WTC11 (cell line): ENCODE measurements around the gene TXNL4A. TPM values are rescaled to one million over a fixed set of nuclear protein-coding genes. Genes with fewer than 3 reads are reported as not detected.

Source experiments
- ATAC-seq: fragments of 200-7000 bp; cut with Tn5 transposase; 2 replicates; pipeline ENCODE4 v1.10.0; 2021; ENCODE audit warnings: mild to moderate bottlenecking, moderate library complexity
- CTCF ChIA-PET: fragments of 300-600 bp; sonication (Branson Sonifier 250); formaldehyde crosslinking; loops from one replicate; lab custom pipeline; 2021; ENCODE audit warnings: antibody characterized with exemption; lab: Charles Lee
- POLR2A ChIA-PET: fragments of 350-600 bp; sonication (Branson Sonifier 250); formaldehyde crosslinking; loops from one replicate; lab custom pipeline; 2021; ENCODE audit warnings: antibody characterized with exemption; lab: Charles Lee
- DNase-seq: peaks from one replicate; pipeline ENCODE4 v3.0.0; 2021; ENCODE audit warnings: low spot score
- H3K27ac Mint-ChIP-seq: 2 replicates; pipeline ENCODE4 v1.8.0; 2021; ENCODE audit warnings: mixed read lengths
- H3K27me3 Mint-ChIP-seq: 2 replicates; pipeline ENCODE4 v1.8.0; 2021; ENCODE audit warnings: low read depth, mild to moderate bottlenecking, moderate library complexity, mixed read lengths
- H3K36me3 Mint-ChIP-seq: 2 replicates; pipeline ENCODE4 v1.8.0; 2021; ENCODE audit warnings: mixed read lengths
- H3K4me1 Mint-ChIP-seq: 2 replicates; pipeline ENCODE4 v1.8.0; 2022; ENCODE audit warnings: mixed read lengths
- H3K4me3 Mint-ChIP-seq: 2 replicates; pipeline ENCODE4 v1.8.0; 2021; ENCODE audit warnings: mild to moderate bottlenecking, moderate library complexity, mixed read lengths
- H3K9me3 Mint-ChIP-seq: 2 replicates; pipeline ENCODE4 v1.8.0; 2021; ENCODE audit warnings: mixed read lengths
- CREM ChIP-seq: sonication (generic); formaldehyde crosslinking; IDR thresholded peaks from 2 replicates; pipeline ENCODE4 v1.8.1; 2022; ENCODE audit warnings: mild to moderate bottlenecking, missing genetic modification reagents, moderate library complexity
- EMX1 ChIP-seq: fragments of 250-450 bp; sonication (Bioruptor Pico); IDR thresholded peaks from 2 replicates; pipeline ENCODE4 v1.8.0; 2021; ENCODE audit warnings: mild to moderate bottlenecking
- ESRRA ChIP-seq: sonication (generic); formaldehyde crosslinking; IDR thresholded peaks from 2 replicates; pipeline ENCODE4 v1.8.1; 2022; ENCODE audit warnings: mild to moderate bottlenecking, missing genetic modification reagents, borderline replicate concordance
- MXD4 ChIP-seq: fragments of 250-450 bp; sonication (Bioruptor Pico); IDR thresholded peaks from 2 replicates; pipeline ENCODE4 v1.8.0; 2021; ENCODE audit warnings: mild to moderate bottlenecking, moderate library complexity, borderline replicate concordance
- OVOL2 ChIP-seq: fragments of 250-450 bp; sonication (Bioruptor Pico); IDR thresholded peaks from 2 replicates; pipeline ENCODE4 v1.9.0; 2021; ENCODE audit warnings: mild to moderate bottlenecking, borderline replicate concordance
- SMAD3 ChIP-seq: sonication (generic); formaldehyde crosslinking; IDR thresholded peaks from 2 replicates; pipeline ENCODE4 v1.8.0; 2022; ENCODE audit warnings: missing genetic modification reagents, mild to moderate bottlenecking, borderline replicate concordance
- TCF7 ChIP-seq: sonication (generic); formaldehyde crosslinking; IDR thresholded peaks from 2 replicates; pipeline ENCODE4 v1.8.0; 2022; ENCODE audit warnings: mild to moderate bottlenecking, low read depth, missing genetic modification reagents, moderate library complexity
- TEAD1 ChIP-seq: sonication (generic); formaldehyde crosslinking; IDR thresholded peaks from 2 replicates; pipeline ENCODE4 v1.8.0; 2022; ENCODE audit warnings: mild to moderate bottlenecking, missing genetic modification reagents
- TEAD4 ChIP-seq: sonication (generic); formaldehyde crosslinking; IDR thresholded peaks from 2 replicates; pipeline ENCODE4 v1.8.0; 2022; ENCODE audit warnings: mild to moderate bottlenecking, missing genetic modification reagents
- TP53 ChIP-seq: sonication (generic); formaldehyde crosslinking; IDR thresholded peaks from 2 replicates; pipeline ENCODE4 v1.8.1; 2023; ENCODE audit warnings: mild to moderate bottlenecking, missing genetic modification reagents
- ZNF219 ChIP-seq: sonication (generic); formaldehyde crosslinking; IDR thresholded peaks from 2 replicates; pipeline ENCODE4 v1.8.0; 2023; ENCODE audit warnings: missing genetic modification reagents, mild to moderate bottlenecking, borderline replicate concordance
- ZNF416 ChIP-seq: fragments of 250-450 bp; sonication (Bioruptor Pico); IDR thresholded peaks from 2 replicates; pipeline ENCODE4 v1.9.0; 2021; ENCODE audit warnings: mild to moderate bottlenecking, inconsistent platforms
- ZNF671 ChIP-seq: fragments of 250-450 bp; sonication (Bioruptor Pico); IDR thresholded peaks from 2 replicates; pipeline ENCODE4 v1.8.0; 2021; ENCODE audit warnings: mild to moderate bottlenecking
- total RNA-seq: library from RNA; stranded (reverse); gene quantifications from 3 replicates; pipeline ENCODE4 v1.2.3, GENCODE V29; 2021
- TF ChIP-seq, protein P1 (sequence below): sonication (generic); formaldehyde crosslinking; IDR thresholded peaks from 2 replicates; pipeline ENCODE4 v1.8.0; 2023; ENCODE audit warnings: mild to moderate bottlenecking, missing genetic modification reagents
- TF ChIP-seq, protein P2 (sequence below): sonication (generic); formaldehyde crosslinking; IDR thresholded peaks from 2 replicates; pipeline ENCODE4 v1.8.1; 2022; ENCODE audit warnings: low read depth, mild to moderate bottlenecking, moderate library complexity, missing genetic modification reagents, borderline replicate concordance
- TF ChIP-seq, protein P3 (sequence below): sonication (generic); formaldehyde crosslinking; IDR thresholded peaks from 2 replicates; pipeline ENCODE4 v1.8.1; 2022; ENCODE audit warnings: mild to moderate bottlenecking, missing genetic modification reagents, moderate library complexity, borderline replicate concordance
- TF ChIP-seq, protein P4 (sequence below): sonication (generic); formaldehyde crosslinking; IDR thresholded peaks from 2 replicates; pipeline ENCODE4 v1.8.1; 2023; ENCODE audit warnings: mild to moderate bottlenecking, missing genetic modification reagents
- TF ChIP-seq, protein P5 (sequence below): sonication (generic); formaldehyde crosslinking; IDR thresholded peaks from 2 replicates; pipeline ENCODE4 v1.8.1; 2023; ENCODE audit warnings: mild to moderate bottlenecking, missing genetic modification reagents, moderate library complexity
- TF ChIP-seq, protein P6 (sequence below): fragments of 250-450 bp; sonication (Bioruptor Pico); conservative IDR thresholded peaks from 2 replicates; pipeline ENCODE4 v1.9.0; 2021; ENCODE audit warnings: mild to moderate bottlenecking
- TF ChIP-seq, protein P7 (sequence below): sonication (generic); formaldehyde crosslinking; IDR thresholded peaks from 2 replicates; pipeline ENCODE4 v1.8.1; 2022; ENCODE audit warnings: low read depth, missing genetic modification reagents, borderline replicate concordance

TXNL4A gene
- total RNA-seq, 1 experiment from 2014 or later = 157 TPM

DNA sequence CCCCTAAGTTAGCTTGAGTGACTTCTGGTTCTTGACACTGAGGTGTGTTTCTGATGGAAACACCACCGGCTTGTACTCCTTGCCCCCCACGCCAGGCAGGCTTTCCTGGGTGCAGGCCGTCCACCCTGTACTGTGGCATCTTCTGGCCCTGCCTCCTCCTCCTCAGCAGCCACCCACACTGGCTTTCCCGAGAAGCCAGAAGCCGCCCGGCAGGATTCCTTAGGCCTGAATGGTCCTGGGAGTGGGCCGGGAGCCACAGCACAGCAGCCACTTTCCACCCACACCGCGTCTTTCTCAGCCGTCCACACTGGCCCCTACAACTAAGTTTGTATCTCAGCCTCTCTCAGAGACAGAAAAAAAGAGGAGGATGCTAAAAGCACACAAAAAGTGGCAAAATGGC, 26.1 kb downstream of the TXNL4A start:
- H3K4me3 Mint-ChIP-seq = no peak overlapping the region

DNA sequence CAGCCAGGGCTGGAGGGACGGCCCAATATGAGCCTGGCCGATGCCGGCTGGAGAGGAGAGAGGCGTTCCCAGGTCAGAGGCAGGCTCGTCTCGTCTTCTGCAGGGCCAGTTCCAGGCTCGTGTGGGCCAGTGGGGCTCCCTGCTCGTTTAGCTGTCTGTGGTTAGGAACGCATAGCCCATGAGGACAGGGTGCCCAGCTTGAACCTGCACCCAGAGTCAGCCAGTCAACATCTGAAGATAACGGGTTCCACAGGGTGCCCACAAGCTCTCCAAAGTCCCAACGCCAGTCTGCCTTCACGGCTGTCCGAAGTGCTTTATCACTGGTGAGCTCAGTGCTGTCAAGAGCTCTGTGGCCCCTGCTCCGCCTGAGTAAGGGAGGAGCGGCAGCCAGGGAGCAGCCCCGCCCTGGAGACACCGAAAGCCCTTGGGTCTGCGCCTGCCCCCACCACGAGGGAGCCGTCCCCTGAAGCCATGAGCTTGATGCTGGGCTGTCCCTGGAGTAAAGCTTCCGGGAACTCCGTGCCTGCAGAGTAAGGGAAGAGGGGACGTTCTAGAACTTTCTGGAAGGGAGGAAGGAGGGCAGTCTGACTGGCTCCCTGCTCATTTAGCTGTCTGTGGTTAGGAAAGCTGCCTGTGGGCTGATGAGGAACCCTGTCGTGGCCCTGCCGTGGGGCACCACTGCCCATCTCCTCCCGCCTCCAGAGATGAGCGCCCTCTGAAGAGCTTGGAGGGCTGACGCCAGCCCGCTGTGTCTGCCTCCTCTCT, 26.7 kb downstream of the TXNL4A start:
- H3K4me3 Mint-ChIP-seq = no peak overlapping the region
- CTCF ChIA-PET = interaction anchor here (0.8 to 1.6 kb wide), 5 partner anchors 9 to 105 kb away, joined by 3 to 7 read pairs (median 4); partner anchors contain the start of gene SLC66A2
- peaks cover 38% of the 10 kb centered on the region for H3K4me1 Mint-ChIP-seq
- POLR2A ChIA-PET = no interaction called here
- DNase-seq (no peak), ATAC-seq (no peak)
- peaks cover 80% of the 10 kb centered on the region for H3K27me3 Mint-ChIP-seq
- H3K9me3 Mint-ChIP-seq = no peaks in the 10 kb centered on the region
- no peaks in the 10 kb centered on the region for H3K36me3 Mint-ChIP-seq
- no peak overlapping the region for H3K27ac Mint-ChIP-seq
- TF ChIP-seq TCF7 (CRISPR knock-in tag) = no peak
- no peak for TF ChIP-seq CREM (CRISPR knock-in tag)
- TF ChIP-seq ZNF416 (CRISPR knock-in tag) = no peak
- TF ChIP-seq SMAD3 = no peak
- no peak for TF ChIP-seq ZNF219 (CRISPR knock-in tag)
- TF ChIP-seq, protein P1, sequence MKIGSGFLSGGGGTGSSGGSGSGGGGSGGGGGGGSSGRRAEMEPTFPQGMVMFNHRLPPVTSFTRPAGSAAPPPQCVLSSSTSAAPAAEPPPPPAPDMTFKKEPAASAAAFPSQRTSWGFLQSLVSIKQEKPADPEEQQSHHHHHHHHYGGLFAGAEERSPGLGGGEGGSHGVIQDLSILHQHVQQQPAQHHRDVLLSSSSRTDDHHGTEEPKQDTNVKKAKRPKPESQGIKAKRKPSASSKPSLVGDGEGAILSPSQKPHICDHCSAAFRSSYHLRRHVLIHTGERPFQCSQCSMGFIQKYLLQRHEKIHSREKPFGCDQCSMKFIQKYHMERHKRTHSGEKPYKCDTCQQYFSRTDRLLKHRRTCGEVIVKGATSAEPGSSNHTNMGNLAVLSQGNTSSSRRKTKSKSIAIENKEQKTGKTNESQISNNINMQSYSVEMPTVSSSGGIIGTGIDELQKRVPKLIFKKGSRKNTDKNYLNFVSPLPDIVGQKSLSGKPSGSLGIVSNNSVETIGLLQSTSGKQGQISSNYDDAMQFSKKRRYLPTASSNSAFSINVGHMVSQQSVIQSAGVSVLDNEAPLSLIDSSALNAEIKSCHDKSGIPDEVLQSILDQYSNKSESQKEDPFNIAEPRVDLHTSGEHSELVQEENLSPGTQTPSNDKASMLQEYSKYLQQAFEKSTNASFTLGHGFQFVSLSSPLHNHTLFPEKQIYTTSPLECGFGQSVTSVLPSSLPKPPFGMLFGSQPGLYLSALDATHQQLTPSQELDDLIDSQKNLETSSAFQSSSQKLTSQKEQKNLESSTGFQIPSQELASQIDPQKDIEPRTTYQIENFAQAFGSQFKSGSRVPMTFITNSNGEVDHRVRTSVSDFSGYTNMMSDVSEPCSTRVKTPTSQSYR = no peak
- TF ChIP-seq TEAD4 (CRISPR knock-in tag) = no peak
- TF ChIP-seq ESRRA = no peak

More for the DNA sequence above, 26.1 kb downstream of the TXNL4A start:
- no peak for DNase-seq
- peaks cover 38% of the 10 kb centered on the region for H3K4me1 Mint-ChIP-seq
- TF ChIP-seq, protein P2, sequence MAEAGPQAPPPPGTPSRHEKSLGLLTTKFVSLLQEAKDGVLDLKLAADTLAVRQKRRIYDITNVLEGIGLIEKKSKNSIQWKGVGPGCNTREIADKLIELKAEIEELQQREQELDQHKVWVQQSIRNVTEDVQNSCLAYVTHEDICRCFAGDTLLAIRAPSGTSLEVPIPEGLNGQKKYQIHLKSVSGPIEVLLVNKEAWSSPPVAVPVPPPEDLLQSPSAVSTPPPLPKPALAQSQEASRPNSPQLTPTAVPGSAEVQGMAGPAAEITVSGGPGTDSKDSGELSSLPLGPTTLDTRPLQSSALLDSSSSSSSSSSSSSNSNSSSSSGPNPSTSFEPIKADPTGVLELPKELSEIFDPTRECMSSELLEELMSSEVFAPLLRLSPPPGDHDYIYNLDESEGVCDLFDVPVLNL (CRISPR knock-in tag) = no peak
- no peak for TF ChIP-seq EMX1 (CRISPR knock-in tag)
- no peak for TF ChIP-seq CREM (CRISPR knock-in tag)
- TF ChIP-seq, protein P3, sequence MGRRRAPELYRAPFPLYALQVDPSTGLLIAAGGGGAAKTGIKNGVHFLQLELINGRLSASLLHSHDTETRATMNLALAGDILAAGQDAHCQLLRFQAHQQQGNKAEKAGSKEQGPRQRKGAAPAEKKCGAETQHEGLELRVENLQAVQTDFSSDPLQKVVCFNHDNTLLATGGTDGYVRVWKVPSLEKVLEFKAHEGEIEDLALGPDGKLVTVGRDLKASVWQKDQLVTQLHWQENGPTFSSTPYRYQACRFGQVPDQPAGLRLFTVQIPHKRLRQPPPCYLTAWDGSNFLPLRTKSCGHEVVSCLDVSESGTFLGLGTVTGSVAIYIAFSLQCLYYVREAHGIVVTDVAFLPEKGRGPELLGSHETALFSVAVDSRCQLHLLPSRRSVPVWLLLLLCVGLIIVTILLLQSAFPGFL (CRISPR knock-in tag) = no peak
- TF ChIP-seq ZNF671 = no peak
- TF ChIP-seq, protein P4, sequence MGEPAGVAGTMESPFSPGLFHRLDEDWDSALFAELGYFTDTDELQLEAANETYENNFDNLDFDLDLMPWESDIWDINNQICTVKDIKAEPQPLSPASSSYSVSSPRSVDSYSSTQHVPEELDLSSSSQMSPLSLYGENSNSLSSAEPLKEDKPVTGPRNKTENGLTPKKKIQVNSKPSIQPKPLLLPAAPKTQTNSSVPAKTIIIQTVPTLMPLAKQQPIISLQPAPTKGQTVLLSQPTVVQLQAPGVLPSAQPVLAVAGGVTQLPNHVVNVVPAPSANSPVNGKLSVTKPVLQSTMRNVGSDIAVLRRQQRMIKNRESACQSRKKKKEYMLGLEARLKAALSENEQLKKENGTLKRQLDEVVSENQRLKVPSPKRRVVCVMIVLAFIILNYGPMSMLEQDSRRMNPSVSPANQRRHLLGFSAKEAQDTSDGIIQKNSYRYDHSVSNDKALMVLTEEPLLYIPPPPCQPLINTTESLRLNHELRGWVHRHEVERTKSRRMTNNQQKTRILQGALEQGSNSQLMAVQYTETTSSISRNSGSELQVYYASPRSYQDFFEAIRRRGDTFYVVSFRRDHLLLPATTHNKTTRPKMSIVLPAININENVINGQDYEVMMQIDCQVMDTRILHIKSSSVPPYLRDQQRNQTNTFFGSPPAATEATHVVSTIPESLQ (CRISPR knock-in tag) = no peak
- TF ChIP-seq MXD4 (CRISPR knock-in tag) = no peak
- no peak for TF ChIP-seq SMAD3
- TF ChIP-seq, protein P5, sequence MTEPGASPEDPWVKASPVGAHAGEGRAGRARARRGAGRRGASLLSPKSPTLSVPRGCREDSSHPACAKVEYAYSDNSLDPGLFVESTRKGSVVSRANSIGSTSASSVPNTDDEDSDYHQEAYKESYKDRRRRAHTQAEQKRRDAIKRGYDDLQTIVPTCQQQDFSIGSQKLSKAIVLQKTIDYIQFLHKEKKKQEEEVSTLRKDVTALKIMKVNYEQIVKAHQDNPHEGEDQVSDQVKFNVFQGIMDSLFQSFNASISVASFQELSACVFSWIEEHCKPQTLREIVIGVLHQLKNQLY (CRISPR knock-in tag) = no peak
- TF ChIP-seq, protein P6, sequence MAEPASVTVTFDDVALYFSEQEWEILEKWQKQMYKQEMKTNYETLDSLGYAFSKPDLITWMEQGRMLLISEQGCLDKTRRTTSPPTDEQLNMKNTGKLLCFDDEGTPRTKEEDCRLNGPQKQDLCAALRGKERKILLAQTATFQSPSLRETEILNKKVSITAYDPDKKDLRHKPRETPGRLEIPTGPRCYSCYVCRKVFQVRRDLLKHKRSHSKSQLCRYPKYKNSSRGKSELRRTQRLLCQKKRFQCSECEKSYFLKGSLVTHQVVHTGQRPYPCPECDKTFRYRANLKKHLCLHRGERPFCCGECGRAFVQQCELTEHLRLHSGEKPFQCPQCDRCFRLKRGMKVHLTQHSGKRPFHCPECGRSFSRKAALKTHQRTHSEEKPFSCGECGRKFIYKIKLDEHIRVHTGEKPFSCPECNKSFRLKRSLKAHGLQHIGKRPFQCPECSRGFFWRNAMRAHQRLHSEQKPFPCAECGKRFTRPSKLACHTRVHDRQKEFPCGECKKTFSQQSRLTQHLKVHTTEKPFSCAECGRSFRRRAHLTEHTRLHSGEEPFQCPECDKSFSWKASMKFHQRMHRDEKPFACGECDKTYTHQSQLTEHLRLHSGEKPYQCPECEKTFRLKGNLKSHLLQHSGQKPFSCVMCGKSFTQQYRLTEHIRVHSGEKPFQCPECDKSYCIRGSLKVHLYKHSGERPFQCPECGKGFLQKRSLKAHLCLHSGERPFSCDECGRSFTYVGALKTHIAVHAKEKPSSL (CRISPR knock-in tag) = no peak
- TF ChIP-seq TCF7 (CRISPR knock-in tag) = no peak
- TF ChIP-seq OVOL2 (CRISPR knock-in tag) = no peak
- TF ChIP-seq TEAD1 (CRISPR knock-in tag) = no peak
- TF ChIP-seq TP53 (CRISPR knock-in tag) = no peak
- TF ChIP-seq, protein P7, sequence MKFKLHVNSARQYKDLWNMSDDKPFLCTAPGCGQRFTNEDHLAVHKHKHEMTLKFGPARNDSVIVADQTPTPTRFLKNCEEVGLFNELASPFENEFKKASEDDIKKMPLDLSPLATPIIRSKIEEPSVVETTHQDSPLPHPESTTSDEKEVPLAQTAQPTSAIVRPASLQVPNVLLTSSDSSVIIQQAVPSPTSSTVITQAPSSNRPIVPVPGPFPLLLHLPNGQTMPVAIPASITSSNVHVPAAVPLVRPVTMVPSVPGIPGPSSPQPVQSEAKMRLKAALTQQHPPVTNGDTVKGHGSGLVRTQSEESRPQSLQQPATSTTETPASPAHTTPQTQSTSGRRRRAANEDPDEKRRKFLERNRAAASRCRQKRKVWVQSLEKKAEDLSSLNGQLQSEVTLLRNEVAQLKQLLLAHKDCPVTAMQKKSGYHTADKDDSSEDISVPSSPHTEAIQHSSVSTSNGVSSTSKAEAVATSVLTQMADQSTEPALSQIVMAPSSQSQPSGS (CRISPR knock-in tag) = no peak
- TF ChIP-seq, all 79 proteins: peak for 0
- ChIA-PET CTCF (interaction anchor here (0.8 to 1.6 kb wide), 3 partner anchors 9 to 105 kb away, joined by 4 to 7 read pairs (median 5); no protein-coding TSS in a partner anchor), POLR2A (no interaction called here)
- Mint-ChIP-seq H3K27ac (no peak overlapping the region), H3K36me3 (no peaks in the 10 kb centered on the region), H3K9me3 (no peaks in the 10 kb centered on the region), H3K27me3 (peaks cover 74% of the 10 kb centered on the region)
- no peak for ATAC-seq
